GM19193 (cell line): Measurements from ENCODE around the gene MTSS2.

Experiments used
- POLR2A ChIP-seq: IDR thresholded peaks from 4 replicates; pipeline ENCODE4 v1.6.1; 2011; ENCODE audit not compliant: insufficient read depth, insufficient read length; ENCODE audit errors: extremely low read depth

Gene MTSS2

GRCh38 chr16:70721202-70721963 is 35.5 kb upstream of the MTSS2 start:
- no peak for TF ChIP-seq POLR2A

- no peak for TF ChIP-seq POLR2A
Observed at GRCh38 chr16:70720425-70721201, 34.8 kb upstream of the MTSS2 start.

DNA sequence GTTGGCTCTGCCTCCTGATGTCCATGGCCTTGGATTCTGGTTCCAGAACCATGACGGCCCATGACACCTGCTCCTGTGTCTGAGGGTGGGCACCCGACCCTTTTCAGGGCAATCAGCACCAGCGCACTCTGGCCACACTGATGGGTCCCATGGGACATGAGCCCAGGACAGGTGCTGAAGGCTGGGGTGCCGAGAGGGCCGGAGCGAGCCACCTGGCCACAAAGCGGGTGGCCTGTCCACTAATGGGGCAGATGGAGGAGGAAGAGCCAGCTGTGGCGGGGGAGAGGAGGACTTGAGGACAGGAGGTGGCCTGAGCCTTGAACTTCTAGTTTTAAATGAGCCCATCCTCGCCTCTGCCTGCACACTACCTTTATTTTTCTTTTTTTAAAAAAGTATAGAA is 31.2 kb upstream of the MTSS2 start:
- TF ChIP-seq POLR2A = no peak

DNA sequence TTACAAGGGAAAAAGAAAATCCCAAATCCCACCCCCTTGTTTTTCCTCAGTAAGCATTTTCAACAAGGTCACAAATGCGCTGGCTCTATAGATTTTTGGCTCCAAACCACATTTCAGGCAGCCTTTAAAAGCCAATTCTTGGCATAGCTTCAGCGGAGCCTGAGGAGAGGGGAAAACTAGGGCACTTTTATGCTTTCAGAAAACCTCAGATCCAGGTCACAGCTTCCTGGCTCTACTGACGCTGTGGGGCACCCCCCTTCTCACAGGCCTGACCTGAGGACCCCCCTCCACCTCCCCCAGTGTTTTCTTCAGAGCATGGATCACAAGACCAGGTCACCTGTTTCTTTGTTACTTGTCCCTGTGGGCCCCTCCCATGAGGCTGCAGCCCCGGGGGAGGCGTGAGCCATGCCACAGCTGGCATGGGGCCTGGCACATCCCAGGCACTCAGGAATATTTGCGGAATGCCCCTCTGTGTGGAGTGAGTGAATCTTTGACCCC is 30.1 kb upstream of the MTSS2 start:
- TF ChIP-seq POLR2A = no peak

DNA sequence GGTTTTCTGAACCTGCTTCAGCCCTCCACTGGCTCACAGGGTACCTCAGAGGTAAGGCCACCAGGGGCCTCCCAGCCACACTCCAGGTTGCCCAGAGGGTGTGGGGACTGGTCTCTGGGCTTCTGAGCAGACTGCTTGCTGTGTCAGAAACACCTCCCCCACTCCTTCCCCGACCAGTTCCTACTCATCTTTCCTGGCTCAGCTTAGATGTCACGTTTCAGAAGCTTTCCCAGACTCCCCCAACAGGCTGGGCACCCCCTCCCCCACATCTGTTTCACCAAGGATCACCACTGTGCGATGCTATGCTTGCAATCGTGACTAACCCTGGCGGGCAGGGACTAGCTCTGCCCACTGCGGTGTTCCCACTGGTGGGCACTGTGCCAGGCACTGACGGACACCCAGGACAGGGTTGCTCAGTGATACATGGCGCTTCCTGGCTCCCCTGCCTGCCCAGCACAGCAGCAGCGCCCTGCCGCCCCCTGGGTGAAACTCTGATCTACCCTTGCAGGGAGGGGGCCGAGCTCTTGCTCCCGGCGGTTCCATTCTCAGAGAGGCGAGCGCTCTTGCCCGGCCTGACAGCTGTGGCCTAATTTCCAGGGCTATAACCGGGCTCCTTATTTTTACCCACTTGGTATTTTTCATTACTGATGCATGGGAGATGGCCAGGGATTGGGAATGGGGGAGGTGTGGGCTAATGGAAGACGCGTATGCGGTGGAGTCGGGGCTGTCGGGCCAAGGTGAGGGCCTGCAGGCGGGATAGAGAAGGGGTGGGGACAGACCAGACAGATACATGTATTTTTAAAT is 29.4 kb upstream of the MTSS2 start:
- no peak for TF ChIP-seq POLR2A

DNA sequence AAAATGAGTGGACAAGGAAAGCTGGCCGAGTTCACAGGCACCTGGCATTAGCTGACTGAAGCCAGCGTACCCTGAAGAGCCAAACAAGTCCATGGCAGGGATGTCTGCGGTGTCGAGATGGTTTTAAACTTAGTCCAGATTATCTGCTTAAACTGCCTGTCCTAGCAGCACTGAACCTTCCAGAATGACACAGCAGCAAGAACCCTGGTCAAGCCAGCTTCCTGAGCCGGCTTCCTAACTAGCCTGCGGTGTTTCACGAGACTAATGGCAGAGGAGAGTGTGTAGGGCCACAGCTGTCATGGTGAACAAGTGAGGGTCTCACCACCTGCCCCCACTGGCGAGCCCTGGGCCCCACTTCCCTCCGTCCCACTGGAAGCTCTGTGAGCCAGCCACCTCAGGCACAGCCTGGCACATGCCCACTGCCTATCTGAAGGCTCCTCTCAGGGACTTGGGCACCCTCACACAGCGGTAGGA is 28.8 kb upstream of the MTSS2 start:
- no peak for TF ChIP-seq POLR2A

GRCh38 chr16:70713824-70714223 is 28.0 kb upstream of the MTSS2 start:
- TF ChIP-seq POLR2A = no peak

- TF ChIP-seq POLR2A = no peak
Observed at GRCh38 chr16:70713342-70713741, 27.5 kb upstream of the MTSS2 start.

DNA sequence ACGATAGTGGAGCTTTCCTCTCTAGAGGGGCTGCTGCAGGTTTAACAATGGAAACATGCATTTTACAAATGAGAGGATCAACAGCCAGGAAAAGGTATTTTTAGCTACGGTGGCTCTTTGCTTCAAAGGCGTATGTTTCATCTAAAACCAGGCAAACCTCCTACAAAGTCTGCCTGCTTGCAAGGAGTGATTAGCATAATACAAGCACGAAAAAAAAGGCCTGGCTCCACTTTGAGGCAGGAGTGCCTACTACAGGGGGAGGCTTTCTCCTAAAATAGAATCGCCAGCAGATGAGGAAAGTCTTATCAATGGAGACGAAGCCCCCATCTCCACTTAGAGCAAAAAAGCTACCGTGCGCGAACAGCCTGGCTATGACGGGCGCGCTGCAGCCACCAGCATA is 27.1 kb upstream of the MTSS2 start:
- no peak for TF ChIP-seq POLR2A

DNA sequence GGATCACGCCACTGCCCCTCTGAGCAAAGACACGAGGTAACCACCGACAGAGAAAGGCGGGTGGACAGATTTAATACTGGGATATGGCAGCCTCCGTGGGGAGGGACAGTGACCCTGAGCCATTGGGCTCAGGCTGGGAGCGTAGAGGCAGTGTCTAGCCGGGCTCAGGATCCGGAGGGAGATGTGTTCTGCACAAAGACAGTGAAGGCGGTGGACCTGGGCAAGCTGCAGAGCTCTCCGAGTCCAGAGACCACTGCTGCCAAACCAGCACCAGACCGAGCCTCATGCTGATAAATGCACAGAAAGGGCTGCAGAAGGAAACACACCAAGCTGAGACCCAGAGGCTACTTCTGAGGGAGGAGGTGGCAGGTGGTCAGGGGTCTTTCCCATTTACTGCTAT is 26.5 kb upstream of the MTSS2 start:
- no peak for TF ChIP-seq POLR2A

- TF ChIP-seq POLR2A = no peak
Observed at GRCh38 chr16:70711211-70712031, 25.6 kb upstream of the MTSS2 start.

DNA sequence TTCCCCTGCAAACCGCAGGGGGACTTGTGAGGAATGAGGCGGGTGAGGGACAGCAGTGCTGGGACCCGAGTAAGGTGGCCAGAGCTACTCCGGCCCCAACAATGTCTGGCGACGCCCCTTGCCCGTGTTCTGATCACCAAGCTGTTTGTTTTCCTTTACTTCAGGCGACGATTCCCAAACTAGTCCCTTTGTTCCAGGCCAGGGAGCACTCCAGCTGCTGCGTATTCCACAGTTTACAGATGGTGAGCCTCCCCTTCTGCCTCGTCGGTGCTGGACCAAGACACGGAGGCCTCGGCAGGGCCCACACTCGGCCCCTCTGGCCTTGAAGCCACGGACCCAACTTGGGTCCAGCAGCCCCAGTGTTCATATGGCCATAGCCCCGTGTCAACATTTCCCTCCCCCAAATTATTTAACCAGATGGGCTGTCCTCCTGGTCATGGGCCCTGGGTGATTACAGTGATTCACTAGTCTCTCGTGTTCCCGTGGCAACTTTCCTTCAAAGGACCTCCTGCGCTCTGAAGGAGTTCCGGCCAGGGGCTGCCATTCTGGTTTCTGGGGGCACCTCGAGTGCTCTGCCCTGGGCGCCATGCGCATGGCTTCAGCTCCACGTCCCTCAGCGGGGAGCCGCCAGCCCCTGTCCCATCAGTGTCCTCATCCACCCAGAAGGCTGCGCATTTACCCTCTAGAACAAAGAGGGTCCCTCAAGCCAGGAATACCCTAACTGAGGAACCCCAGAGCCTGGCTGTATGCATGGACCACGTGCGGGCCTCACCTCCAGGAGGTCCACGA is 24.8 kb upstream of the MTSS2 start:
- no peak for TF ChIP-seq POLR2A

- TF ChIP-seq POLR2A = no peak
Observed at GRCh38 chr16:70709942-70710341, 24.1 kb upstream of the MTSS2 start.
